ENCODE data around the gene CENPQ.

Gene CENPQ

DNA sequence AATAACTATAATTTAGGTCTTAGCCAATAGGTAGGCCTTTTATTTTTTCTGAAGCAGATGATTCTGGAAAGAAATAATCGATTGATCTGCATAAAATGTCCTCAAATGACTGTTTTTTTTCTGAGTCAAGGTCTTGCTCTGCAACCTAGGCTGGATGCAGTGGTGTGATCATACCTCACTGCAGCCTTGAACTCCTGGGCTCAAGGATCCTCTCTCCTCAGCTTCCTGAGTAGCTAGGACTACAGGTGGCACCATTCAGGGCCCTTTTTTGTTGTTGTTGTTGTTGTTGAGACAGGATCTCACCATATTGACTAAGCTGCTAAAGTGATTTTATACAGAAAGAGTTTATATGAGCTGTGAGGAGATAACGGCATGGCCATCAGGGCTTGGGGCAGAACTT is 54.7 kb downstream of the CENPQ start:
- Mint-ChIP-seq H3K27ac (no peak overlapping the region), H3K4me1 (ENCODE audit: low read depth) (no peaks in the 10 kb centered on the region), H3K27me3 (peaks cover 21% of the 10 kb centered on the region), H3K9me3 (no peaks in the 10 kb centered on the region), H3K4me3 (no peak overlapping the region), H3K36me3 (ENCODE audit: low read depth) (no peaks in the 10 kb centered on the region)

DNA sequence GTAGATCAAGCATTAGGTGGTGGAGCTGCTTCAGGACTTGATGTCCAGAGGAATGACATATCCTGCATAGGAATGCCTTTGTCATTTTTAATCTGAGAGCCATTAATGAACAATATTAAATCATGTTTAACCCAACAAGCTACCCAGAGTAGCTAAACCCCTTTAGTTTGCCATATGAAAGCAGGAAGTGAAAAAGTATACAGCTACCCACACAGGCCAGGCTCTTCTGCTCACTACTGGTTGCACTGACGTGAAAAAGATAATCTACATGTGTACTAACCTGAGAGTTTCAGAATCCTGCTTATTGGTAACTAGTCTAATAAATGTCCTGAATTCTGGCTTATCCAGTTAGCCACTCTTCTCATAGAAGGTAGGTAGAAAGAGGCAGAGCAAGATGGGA is 56.5 kb downstream of the CENPQ start:
- Mint-ChIP-seq H3K36me3 (ENCODE audit: low read depth) (no peaks in the 10 kb centered on the region), H3K4me1 (ENCODE audit: low read depth) (no peaks in the 10 kb centered on the region), H3K27ac (no peak overlapping the region), H3K4me3 (no peak overlapping the region), H3K27me3 (peaks cover 9% of the 10 kb centered on the region), H3K9me3 (no peaks in the 10 kb centered on the region)

- Mint-ChIP-seq H3K4me1 (ENCODE audit: low read depth) (no peaks in the 10 kb centered on the region), H3K9me3 (no peaks in the 10 kb centered on the region), H3K27ac (no peak overlapping the region), H3K4me3 (no peak overlapping the region), H3K36me3 (ENCODE audit: low read depth) (no peaks in the 10 kb centered on the region), H3K27me3 (peaks cover 3% of the 10 kb centered on the region)
These were observed 59.8 kb downstream of the CENPQ start for GRCh38 chr6:49522710-49523593.

- Mint-ChIP-seq H3K27me3 (peaks cover 3% of the 10 kb centered on the region), H3K4me1 (ENCODE audit: low read depth) (no peaks in the 10 kb centered on the region), H3K27ac (no peak overlapping the region), H3K9me3 (no peaks in the 10 kb centered on the region), H3K36me3 (ENCODE audit: low read depth) (no peaks in the 10 kb centered on the region), H3K4me3 (no peak overlapping the region)
These were observed 60.7 kb downstream of the CENPQ start for GRCh38 chr6:49523901-49524300.

DNA sequence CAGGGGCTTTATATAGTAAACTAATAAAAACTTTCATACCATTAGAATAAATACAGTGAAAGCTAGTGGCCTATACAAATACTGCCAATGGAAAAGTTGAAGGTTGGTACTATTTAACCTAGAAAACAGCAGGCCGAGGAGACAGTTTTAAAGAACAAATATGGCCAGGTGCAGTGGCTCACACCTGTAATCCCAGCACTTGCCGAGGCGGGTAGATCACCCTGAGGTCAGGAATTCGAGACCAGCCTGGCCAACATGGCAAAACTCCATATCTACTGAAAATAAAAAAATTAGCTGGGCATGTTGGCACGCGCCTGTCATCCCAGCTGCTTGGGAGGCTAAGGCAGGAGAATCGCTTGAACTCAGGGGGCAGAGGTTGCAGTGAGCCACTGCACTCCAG is 61.4 kb downstream of the CENPQ start:
- Mint-ChIP-seq H3K27ac (no peak overlapping the region), H3K4me1 (ENCODE audit: low read depth) (no peaks in the 10 kb centered on the region), H3K9me3 (no peaks in the 10 kb centered on the region), H3K27me3 (peaks cover 3% of the 10 kb centered on the region), H3K4me3 (no peak overlapping the region), H3K36me3 (ENCODE audit: low read depth) (no peaks in the 10 kb centered on the region)

DNA sequence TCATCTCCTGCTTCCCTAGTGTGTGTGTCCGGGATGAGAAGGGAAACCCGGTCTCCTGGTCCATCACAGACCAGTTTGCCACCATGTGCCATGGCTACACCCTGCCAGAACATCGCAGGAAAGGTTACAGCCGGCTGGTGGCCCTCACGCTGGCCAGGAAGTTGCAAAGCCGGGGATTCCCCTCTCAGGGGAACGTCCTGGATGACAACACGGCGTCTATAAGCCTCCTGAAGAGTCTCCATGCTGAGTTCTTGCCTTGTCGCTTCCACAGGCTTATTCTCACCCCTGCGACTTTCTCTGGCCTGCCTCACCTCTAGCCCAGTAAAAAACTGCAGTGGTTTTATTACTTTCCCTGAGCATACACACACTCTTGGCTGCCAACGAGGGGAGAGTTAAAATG is 63.4 kb downstream of the CENPQ start:
- Mint-ChIP-seq H3K4me3 (no peak overlapping the region), H3K27ac (no peak overlapping the region), H3K4me1 (ENCODE audit: low read depth) (no peaks in the 10 kb centered on the region), H3K9me3 (no peaks in the 10 kb centered on the region), H3K36me3 (ENCODE audit: low read depth) (no peaks in the 10 kb centered on the region), H3K27me3 (peaks cover 13% of the 10 kb centered on the region)

DNA sequence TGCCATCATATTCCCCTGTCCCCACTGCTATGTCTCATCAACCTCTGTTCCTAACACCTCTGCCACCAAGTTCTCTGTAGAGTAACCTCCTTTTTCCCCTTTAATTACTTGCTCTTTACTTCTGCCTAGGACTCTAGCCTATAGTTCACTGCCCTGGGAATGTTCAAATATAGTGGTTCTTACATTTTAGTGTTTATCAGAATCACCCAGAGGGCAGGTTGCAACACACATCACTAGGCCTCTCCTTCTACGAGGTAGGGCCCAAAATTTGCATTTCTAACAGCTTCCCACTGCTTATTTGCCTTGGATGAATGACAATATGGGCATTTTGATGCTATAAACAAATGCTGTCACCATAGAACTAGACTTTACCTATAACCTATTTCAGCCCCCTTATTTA is 64.2 kb downstream of the CENPQ start:
- Mint-ChIP-seq H3K36me3 (ENCODE audit: low read depth) (no peaks in the 10 kb centered on the region), H3K27me3 (peaks cover 20% of the 10 kb centered on the region), H3K4me1 (ENCODE audit: low read depth) (no peaks in the 10 kb centered on the region), H3K27ac (no peak overlapping the region), H3K4me3 (no peak overlapping the region), H3K9me3 (no peaks in the 10 kb centered on the region)

- Mint-ChIP-seq H3K27ac (no peak overlapping the region), H3K9me3 (no peaks in the 10 kb centered on the region), H3K4me3 (no peak overlapping the region), H3K4me1 (ENCODE audit: low read depth) (no peaks in the 10 kb centered on the region), H3K36me3 (ENCODE audit: low read depth) (no peaks in the 10 kb centered on the region), H3K27me3 (peaks cover 20% of the 10 kb centered on the region)
These were observed 65.4 kb downstream of the CENPQ start for GRCh38 chr6:49528571-49528970.

GRCh38 chr6:49530141-49530776 is 67.1 kb downstream of the CENPQ start:
- Mint-ChIP-seq H3K27ac (no peak overlapping the region), H3K4me3 (no peak overlapping the region), H3K27me3 (peaks cover 23% of the 10 kb centered on the region), H3K36me3 (ENCODE audit: low read depth) (no peaks in the 10 kb centered on the region), H3K9me3 (no peaks in the 10 kb centered on the region), H3K4me1 (ENCODE audit: low read depth) (no peaks in the 10 kb centered on the region)

GRCh38 chr6:49531774-49532569 is 68.8 kb downstream of the CENPQ start:
- Mint-ChIP-seq H3K27ac (no peak overlapping the region), H3K36me3 (ENCODE audit: low read depth) (no peaks in the 10 kb centered on the region), H3K27me3 (peaks cover 23% of the 10 kb centered on the region), H3K4me3 (no peak overlapping the region), H3K4me1 (ENCODE audit: low read depth) (no peaks in the 10 kb centered on the region), H3K9me3 (no peaks in the 10 kb centered on the region)

- Mint-ChIP-seq H3K27me3 (peaks cover 16% of the 10 kb centered on the region), H3K36me3 (ENCODE audit: low read depth) (no peaks in the 10 kb centered on the region), H3K4me3 (no peak overlapping the region), H3K9me3 (no peaks in the 10 kb centered on the region), H3K4me1 (ENCODE audit: low read depth) (no peaks in the 10 kb centered on the region), H3K27ac (no peak overlapping the region)
These were observed 72.6 kb downstream of the CENPQ start for GRCh38 chr6:49535795-49536194.

DNA sequence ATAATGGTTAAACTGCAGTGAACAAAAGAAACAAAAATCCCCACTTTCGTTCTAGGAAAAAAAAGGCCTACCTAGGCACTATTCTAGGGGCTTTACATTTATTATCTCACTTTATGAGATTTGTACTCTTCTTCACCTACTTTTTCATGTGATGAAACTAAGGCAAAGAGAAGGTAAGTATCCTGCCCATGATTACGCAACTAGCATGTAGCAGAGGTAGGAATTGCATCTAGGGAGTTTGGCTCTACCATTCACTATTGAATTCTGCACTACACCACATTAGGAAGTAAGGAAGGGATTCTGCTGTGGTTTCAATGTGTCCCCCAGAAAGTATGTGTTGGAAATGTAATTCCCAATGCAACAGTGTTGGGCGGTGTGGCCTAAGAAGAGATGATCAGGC is 75.9 kb downstream of the CENPQ start:
- Mint-ChIP-seq H3K9me3 (no peaks in the 10 kb centered on the region), H3K4me3 (no peak overlapping the region), H3K27me3 (peaks cover 10% of the 10 kb centered on the region), H3K4me1 (ENCODE audit: low read depth) (no peaks in the 10 kb centered on the region), H3K36me3 (ENCODE audit: low read depth) (no peaks in the 10 kb centered on the region), H3K27ac (no peak overlapping the region)

DNA sequence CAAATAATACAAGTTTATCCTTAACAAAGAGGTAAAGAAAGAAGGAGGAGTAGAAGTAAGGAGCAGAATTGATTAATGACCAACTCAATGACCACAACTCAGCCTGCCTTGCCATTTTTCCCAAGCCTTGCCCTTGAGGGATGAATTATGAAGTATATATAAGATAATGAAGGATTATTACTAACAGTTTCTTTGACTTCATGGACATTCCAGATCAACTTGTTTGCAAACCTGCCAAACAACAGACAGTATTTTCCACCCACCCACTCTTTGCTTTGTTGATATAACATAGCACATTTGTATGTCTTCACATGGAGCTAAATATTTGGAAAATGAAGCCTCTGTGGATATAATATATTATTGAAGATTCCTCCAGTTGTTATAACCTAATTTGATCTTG is 77.4 kb downstream of the CENPQ start:
- Mint-ChIP-seq H3K4me3 (no peak overlapping the region), H3K9me3 (no peaks in the 10 kb centered on the region), H3K27ac (no peak overlapping the region), H3K27me3 (peaks cover 7% of the 10 kb centered on the region), H3K36me3 (ENCODE audit: low read depth) (no peaks in the 10 kb centered on the region), H3K4me1 (ENCODE audit: low read depth) (no peaks in the 10 kb centered on the region)

DNA sequence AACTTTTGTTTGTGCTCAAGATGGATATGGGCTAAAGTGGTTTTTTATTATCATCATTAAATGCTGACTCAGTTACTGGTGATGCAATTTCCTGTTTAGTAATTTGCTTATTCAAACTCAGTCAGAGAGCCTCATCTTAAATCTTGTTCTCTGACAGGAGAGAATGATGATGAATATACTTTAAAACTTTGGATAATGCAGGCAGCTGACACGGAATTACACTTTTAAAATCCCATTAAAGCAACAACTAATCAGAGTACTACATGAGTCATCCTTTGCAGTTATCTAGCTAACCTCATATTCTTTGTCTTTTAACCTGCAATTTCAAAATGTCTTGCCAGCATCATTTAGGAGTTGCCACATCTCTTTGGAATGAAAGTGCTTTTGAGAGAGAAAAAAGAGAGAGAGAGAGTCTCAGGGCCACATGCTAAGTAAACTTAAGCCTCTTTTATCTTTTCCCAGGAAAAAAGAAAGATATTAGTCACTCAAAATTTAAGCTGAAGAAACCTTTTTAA is 78.1 kb downstream of the CENPQ start:
- H3K27me3 Mint-ChIP-seq, result peaks cover 10% of the 10 kb centered on the region
- no peak overlapping the region for H3K4me3 Mint-ChIP-seq
- no peaks in the 10 kb centered on the region for H3K9me3 Mint-ChIP-seq
- no peaks in the 10 kb centered on the region for H3K36me3 Mint-ChIP-seq (ENCODE audit: low read depth)
- no peak overlapping the region for H3K27ac Mint-ChIP-seq
- H3K4me1 Mint-ChIP-seq (ENCODE audit: low read depth), result no peaks in the 10 kb centered on the region

- H3K4me1 Mint-ChIP-seq (ENCODE audit: low read depth), result no peaks in the 10 kb centered on the region
- H3K27me3 Mint-ChIP-seq, result peaks cover 16% of the 10 kb centered on the region
- H3K36me3 Mint-ChIP-seq (ENCODE audit: low read depth), result no peaks in the 10 kb centered on the region
- no peak overlapping the region for H3K4me3 Mint-ChIP-seq
- H3K27ac Mint-ChIP-seq, result no peak overlapping the region
- H3K9me3 Mint-ChIP-seq, result no peaks in the 10 kb centered on the region
These were observed 78.8 kb downstream of the CENPQ start for GRCh38 chr6:49541936-49542335.
